ENCODE results near the gene TBCD. TPM values are rescaled to one million over a fixed set of nuclear protein-coding genes. Genes with fewer than 3 reads are reported as not detected.

The TBCD gene
- total RNA-seq, 3 donors from 2014 or later = 45.4 to 65.9 (median 53.3) TPM

GRCh38 chr17:82865274-82865673 lies 113.4 kb downstream of the TBCD start:
- no peaks in the 10 kb centered on the region for H3K27me3 ChIP-seq
- H3K4me3 ChIP-seq = no peak overlapping the region
- TF ChIP-seq POLR2AphosphoS5 (IDR thresholded peaks at IDR 0.05) (no peak), CTCF (IDR thresholded peaks at IDR 0.05) (no peak), POLR2A (IDR thresholded peaks at IDR 0.05) (no peak)
- intact Hi-C loops (cut with DNase I; ENCODE audit: low total_unique reads) = no loop called here
- H3K9me3 ChIP-seq = no peaks in the 10 kb centered on the region
- H3K4me1 ChIP-seq = peaks cover 0 to 10% of the 10 kb centered on the region in 2 donors
- no peak for DNase-seq (ENCODE audit: low spot score in 2 of 2)
- H3K36me3 ChIP-seq = no peaks in the 10 kb centered on the region
- H3K27ac ChIP-seq = peak overlapping the region; percentile 5 to 69

DNA sequence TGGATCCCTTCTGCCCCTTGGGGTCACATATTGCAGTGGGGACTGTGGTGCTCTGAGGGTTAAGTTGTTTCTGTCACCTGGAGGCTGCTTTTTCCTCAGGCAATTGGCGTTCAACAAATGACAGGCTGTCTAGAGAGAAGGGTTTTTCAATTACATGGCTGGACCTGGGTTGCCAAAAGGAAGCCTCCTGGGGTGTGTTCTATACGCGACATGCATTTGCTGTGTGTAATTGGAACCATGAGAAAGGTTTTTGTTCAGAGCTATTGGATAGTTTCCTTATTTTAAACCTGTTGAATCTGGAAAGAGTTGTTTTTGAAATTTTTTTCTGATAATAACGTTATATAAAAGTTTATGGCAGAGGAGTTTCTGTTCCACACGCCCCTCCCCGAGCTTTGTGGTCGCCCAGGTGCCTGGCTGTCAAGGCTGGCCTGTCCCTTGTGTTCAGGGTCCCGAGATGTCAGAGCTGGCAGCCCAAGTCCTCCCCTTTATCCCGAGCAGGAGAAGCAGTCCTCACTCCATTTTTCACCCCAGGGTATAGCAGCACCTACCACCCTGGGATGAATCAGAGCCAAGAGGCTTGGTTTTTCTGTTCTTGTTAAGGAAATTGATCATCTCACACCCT lies 114.0 kb downstream of the TBCD start:
- H3K27ac ChIP-seq = peak overlapping the region; percentile 74 to 88
- TF ChIP-seq CTCF (IDR thresholded peaks at IDR 0.05) = no peak
- TF ChIP-seq POLR2AphosphoS5 (IDR thresholded peaks at IDR 0.05) = no peak
- H3K36me3 ChIP-seq = no peaks in the 10 kb centered on the region
- no peak overlapping the region for H3K4me3 ChIP-seq
- DNase-seq (ENCODE audit: low spot score in 2 of 2) = no peak
- intact Hi-C loops (cut with DNase I; ENCODE audit: low total_unique reads) = no loop called here
- H3K9me3 ChIP-seq = no peaks in the 10 kb centered on the region
- no peaks in the 10 kb centered on the region for H3K27me3 ChIP-seq
- peaks cover 0 to 10% of the 10 kb centered on the region in 2 donors for H3K4me1 ChIP-seq

DNA sequence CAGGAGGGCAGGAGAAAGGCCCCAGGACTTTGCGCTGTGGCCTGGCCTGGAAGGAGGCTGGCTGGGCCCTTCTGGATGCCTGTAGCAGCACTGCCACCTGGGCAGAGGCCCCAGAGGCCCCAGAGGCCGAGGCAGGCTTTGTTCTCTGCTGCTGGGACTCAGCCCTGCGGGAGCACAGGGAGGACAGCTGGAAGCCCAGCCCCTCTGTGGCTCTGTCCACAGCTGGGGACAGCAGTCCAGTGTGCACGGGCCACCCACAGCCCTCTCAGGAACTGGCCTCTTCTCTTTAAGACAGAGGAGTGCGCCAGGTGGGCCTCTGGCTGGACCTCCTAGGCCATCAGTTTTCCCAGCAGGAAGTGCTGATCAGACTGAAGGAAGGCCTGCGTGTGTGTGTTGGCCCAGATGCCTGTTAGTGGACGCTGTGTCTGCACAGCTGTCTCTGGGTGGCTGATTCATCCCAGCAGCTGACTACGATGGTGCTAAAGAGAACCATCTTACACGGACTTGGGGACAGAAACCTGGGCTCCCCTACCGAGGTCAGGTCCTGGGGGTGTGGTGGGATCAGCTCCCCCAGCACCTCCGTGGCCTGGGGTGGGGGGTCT lies 114.8 kb downstream of the TBCD start:
- H3K9me3 ChIP-seq = no peaks in the 10 kb centered on the region
- H3K36me3 ChIP-seq = no peaks in the 10 kb centered on the region
- no peaks in the 10 kb centered on the region for H3K27me3 ChIP-seq
- intact Hi-C loops (cut with DNase I; ENCODE audit: low total_unique reads) = no loop called here
- TF ChIP-seq POLR2AphosphoS5 (IDR thresholded peaks at IDR 0.05) (no peak), CTCF (IDR thresholded peaks at IDR 0.05) (no peak), POLR2A (IDR thresholded peaks at IDR 0.05) (no peak)
- H3K4me3 ChIP-seq = no peak overlapping the region
- peaks cover 0 to 10% of the 10 kb centered on the region in 2 donors for H3K4me1 ChIP-seq
- peak overlapping the region; percentile 74 to 88 for H3K27ac ChIP-seq
- DNase-seq (ENCODE audit: low spot score in 2 of 2) = no peak

- Histone ChIP-seq H3K27ac (peak overlapping the region in 1 of 2 donors; percentile 17), H3K4me1 (peaks cover 0 to 10% of the 10 kb centered on the region in 2 donors), H3K36me3 (no peaks in the 10 kb centered on the region), H3K27me3 (no peaks in the 10 kb centered on the region), H3K9me3 (no peaks in the 10 kb centered on the region), H3K4me3 (no peak overlapping the region)
- TF ChIP-seq CTCF (IDR thresholded peaks at IDR 0.05) = no peak
- TF ChIP-seq POLR2AphosphoS5 (IDR thresholded peaks at IDR 0.05) = no peak
- no peak for TF ChIP-seq POLR2A (IDR thresholded peaks at IDR 0.05)
- no peak for DNase-seq (ENCODE audit: low spot score in 2 of 2)
- intact Hi-C loops (cut with DNase I; ENCODE audit: low total_unique reads) = no loop called here
Observed at GRCh38 chr17:82867763-82868325, 116.0 kb downstream of the TBCD start.

DNA sequence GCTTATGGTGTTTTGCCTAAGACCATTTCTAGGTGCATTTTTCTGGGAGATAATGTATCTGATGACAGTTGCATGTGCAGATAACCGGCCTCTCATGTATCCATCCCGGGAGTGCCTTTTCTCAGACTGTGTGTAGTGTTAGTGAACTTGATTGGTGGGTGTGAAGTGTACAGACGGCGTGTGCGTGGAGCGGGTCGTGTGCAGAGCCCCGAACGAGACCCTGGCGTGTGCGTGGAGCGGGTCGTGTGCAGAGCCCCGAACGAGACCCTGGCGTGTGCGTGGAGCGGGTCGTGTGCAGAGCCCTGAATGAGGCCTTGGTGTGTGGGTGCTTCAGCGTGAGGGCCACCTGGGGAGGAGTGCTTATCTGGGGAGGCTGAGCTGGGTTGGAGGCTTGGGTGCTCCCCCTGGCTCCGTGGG lies 116.9 kb downstream of the TBCD start:
- Histone ChIP-seq H3K27ac (no peak overlapping the region), H3K4me3 (no peak overlapping the region), H3K4me1 (peaks cover 0 to 10% of the 10 kb centered on the region in 2 donors), H3K27me3 (no peaks in the 10 kb centered on the region), H3K9me3 (no peaks in the 10 kb centered on the region), H3K36me3 (no peaks in the 10 kb centered on the region)
- no peak for DNase-seq (ENCODE audit: low spot score in 2 of 2)
- no peak for TF ChIP-seq CTCF (IDR thresholded peaks at IDR 0.05)
- no peak for TF ChIP-seq POLR2A (IDR thresholded peaks at IDR 0.05)
- TF ChIP-seq POLR2AphosphoS5 (IDR thresholded peaks at IDR 0.05) = no peak
- intact Hi-C loops (cut with DNase I; ENCODE audit: low total_unique reads) = no loop called here

Measured in breast epithelium (tissue), 4 donors.